Measurements from ENCODE around the gene SETD3.

SETD3 gene

DNA sequence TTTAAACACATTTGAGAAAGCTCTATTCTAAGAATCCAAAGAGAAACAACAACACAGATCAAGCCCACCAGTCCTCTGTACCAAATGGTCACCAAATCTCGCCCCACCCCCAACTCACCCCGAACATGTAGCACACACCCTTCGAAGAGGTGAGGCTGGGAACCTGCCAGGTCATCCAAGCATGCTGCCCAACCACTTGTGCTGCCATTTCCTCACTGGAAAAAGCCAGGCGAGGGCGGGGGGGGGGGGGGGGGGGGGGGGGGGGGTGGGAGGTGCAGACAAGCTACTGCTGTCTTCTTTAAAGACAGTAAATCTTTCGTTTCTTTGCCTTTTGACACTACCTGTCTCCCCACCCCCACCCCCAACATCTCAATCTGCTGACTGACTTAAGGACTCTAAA, 59.9 kb downstream of the SETD3 start:
- H3K27ac ChIP-seq (ENCODE audit: low read length): no peak overlapping the region
- no peak overlapping the region for H3K9ac ChIP-seq (ENCODE audit: low read length)
- 0 out of 2 replicates have a peak, but pooled peaks cover 4% of the 10 kb centered on the region for H3K4me1 ChIP-seq (ENCODE audit: low read length)
- H3K79me2 ChIP-seq (ENCODE audit: low read length): no peaks in the 10 kb centered on the region
- no peak overlapping the region for H3K4me3 ChIP-seq (ENCODE audit: low read length)
- H3K9me3 ChIP-seq (ENCODE audit: insufficient read depth, low read length): no peaks in the 10 kb centered on the region
- no peaks in the 10 kb centered on the region for H3K36me3 ChIP-seq (replicated peaks; ENCODE audit: low read depth, low read length)
- no peaks in the 10 kb centered on the region for H3K27me3 ChIP-seq (ENCODE audit: low read depth, low read length)
- no peak overlapping the region for H2AFZ ChIP-seq (ENCODE audit: low read depth, low read length)
- no peaks in the 10 kb centered on the region for H4K20me1 ChIP-seq (ENCODE audit: insufficient read depth, low read length)
- no peak for TF ChIP-seq EZH2phosphoT487 (IDR thresholded peaks at IDR 0.05; ENCODE audit: low read depth)
- TF ChIP-seq, protein P1, sequence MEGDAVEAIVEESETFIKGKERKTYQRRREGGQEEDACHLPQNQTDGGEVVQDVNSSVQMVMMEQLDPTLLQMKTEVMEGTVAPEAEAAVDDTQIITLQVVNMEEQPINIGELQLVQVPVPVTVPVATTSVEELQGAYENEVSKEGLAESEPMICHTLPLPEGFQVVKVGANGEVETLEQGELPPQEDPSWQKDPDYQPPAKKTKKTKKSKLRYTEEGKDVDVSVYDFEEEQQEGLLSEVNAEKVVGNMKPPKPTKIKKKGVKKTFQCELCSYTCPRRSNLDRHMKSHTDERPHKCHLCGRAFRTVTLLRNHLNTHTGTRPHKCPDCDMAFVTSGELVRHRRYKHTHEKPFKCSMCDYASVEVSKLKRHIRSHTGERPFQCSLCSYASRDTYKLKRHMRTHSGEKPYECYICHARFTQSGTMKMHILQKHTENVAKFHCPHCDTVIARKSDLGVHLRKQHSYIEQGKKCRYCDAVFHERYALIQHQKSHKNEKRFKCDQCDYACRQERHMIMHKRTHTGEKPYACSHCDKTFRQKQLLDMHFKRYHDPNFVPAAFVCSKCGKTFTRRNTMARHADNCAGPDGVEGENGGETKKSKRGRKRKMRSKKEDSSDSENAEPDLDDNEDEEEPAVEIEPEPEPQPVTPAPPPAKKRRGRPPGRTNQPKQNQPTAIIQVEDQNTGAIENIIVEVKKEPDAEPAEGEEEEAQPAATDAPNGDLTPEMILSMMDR (IDR thresholded peaks at IDR 0.05; ENCODE audit: low read depth, low read length): no peak
- no peak overlapping the region for H3K4me2 ChIP-seq (ENCODE audit: low read length)

DNA sequence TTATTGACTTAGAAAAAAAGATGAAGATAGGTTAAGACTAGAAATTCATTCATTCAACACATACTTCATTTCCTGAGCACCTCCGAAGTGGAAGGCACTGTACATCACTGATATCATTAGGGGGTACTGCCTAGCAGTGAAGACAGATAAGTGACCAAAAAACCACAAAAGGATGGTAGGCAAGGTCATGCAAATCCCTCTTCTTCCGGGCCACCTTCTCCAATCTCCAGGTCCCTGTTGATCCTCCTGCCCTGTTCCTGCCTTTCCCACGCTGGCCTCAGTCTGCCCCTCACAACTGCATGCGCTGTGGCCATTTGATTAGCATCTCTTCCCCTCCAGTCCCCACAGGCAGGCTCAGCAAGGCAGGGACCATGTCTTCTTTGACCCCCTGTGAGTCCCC, 60.8 kb downstream of the SETD3 start:
- TF ChIP-seq EZH2phosphoT487 (IDR thresholded peaks at IDR 0.05; ENCODE audit: low read depth): no peak
- TF ChIP-seq, protein P1 (IDR thresholded peaks at IDR 0.05; ENCODE audit: low read depth, low read length): no peak
- 0 out of 2 replicates have a peak, but pooled peaks cover 4% of the 10 kb centered on the region for H3K4me1 ChIP-seq (ENCODE audit: low read length)

DNA sequence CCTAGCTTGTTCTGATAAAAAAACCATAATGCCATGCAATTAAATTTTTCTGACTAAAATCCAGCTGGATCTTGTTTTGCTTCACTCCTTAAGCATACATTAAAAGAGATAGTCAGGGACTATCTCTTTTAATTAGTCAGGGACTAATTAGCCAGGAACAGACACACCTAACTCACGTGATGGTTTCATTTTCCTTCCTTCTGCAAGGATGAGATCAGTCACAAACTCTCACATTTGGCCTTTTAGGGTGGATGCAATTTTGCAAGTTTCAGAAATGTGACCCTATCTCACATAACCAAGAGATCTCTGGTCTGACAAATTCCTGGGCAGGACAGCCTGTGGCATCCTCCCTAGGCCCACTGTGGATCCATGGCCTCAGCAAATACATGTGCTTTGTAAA, 62.4 kb downstream of the SETD3 start:
- H3K4me3 ChIP-seq (ENCODE audit: low read length): no peak overlapping the region
- H3K36me3 ChIP-seq (replicated peaks; ENCODE audit: low read depth, low read length): no peaks in the 10 kb centered on the region
- no peaks in the 10 kb centered on the region for H3K27me3 ChIP-seq (ENCODE audit: low read depth, low read length)
- H3K79me2 ChIP-seq (ENCODE audit: low read length): no peaks in the 10 kb centered on the region
- H3K9me3 ChIP-seq (ENCODE audit: insufficient read depth, low read length): no peaks in the 10 kb centered on the region
- no peak overlapping the region for H2AFZ ChIP-seq (ENCODE audit: low read depth, low read length)
- no peaks in the 10 kb centered on the region for H4K20me1 ChIP-seq (ENCODE audit: insufficient read depth, low read length)
- no peak overlapping the region for H3K4me2 ChIP-seq (ENCODE audit: low read length)
- H3K4me1 ChIP-seq (ENCODE audit: low read length): 0 out of 2 replicates have a peak, but pooled peaks cover 4% of the 10 kb centered on the region
- TF ChIP-seq, protein P1 (IDR thresholded peaks at IDR 0.05; ENCODE audit: low read depth, low read length): no peak
- no peak for TF ChIP-seq EZH2phosphoT487 (IDR thresholded peaks at IDR 0.05; ENCODE audit: low read depth)
- no peak overlapping the region for H3K9ac ChIP-seq (ENCODE audit: low read length)
- H3K27ac ChIP-seq (ENCODE audit: low read length): no peak overlapping the region

More for the DNA sequence above, 60.8 kb downstream of the SETD3 start:
- Histone ChIP-seq H4K20me1 (ENCODE audit: insufficient read depth, low read length) (no peaks in the 10 kb centered on the region), H3K79me2 (ENCODE audit: low read length) (no peaks in the 10 kb centered on the region), H3K27ac (ENCODE audit: low read length) (no peak overlapping the region), H3K9me3 (ENCODE audit: insufficient read depth, low read length) (no peaks in the 10 kb centered on the region), H3K27me3 (ENCODE audit: low read depth, low read length) (no peaks in the 10 kb centered on the region), H3K9ac (ENCODE audit: low read length) (no peak overlapping the region), H3K4me2 (ENCODE audit: low read length) (no peak overlapping the region), H2AFZ (ENCODE audit: low read depth, low read length) (no peak overlapping the region), H3K36me3 (replicated peaks; ENCODE audit: low read depth, low read length) (no peaks in the 10 kb centered on the region), H3K4me3 (ENCODE audit: low read length) (no peak overlapping the region)

DNA sequence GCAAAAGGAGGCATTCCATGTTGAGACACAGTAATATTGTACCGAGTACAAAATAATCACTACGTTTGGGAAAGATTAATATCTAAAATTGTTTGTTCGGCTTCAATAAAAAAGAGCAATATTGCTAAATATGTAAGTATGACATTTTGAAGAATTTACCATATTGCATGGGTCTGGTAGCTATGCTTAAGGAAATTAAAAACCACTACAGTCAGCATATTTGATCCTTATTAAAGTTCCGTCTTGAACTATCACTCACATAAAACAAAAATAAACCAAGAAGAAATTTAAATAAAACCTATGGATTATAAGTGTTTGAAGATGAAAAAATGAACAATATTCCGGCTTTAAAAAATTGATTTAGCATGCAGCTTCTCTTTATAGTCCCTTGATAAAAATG, 63.8 kb downstream of the SETD3 start:
- Histone ChIP-seq H3K27ac (ENCODE audit: low read length) (no peak overlapping the region), H3K4me3 (ENCODE audit: low read length) (no peak overlapping the region), H3K9me3 (ENCODE audit: insufficient read depth, low read length) (no peaks in the 10 kb centered on the region), H2AFZ (ENCODE audit: low read depth, low read length) (no peak overlapping the region), H3K4me1 (ENCODE audit: low read length) (0 out of 2 replicates have a peak, but pooled peaks cover 4% of the 10 kb centered on the region), H3K4me2 (ENCODE audit: low read length) (no peak overlapping the region), H3K9ac (ENCODE audit: low read length) (no peak overlapping the region), H3K27me3 (ENCODE audit: low read depth, low read length) (no peaks in the 10 kb centered on the region), H4K20me1 (ENCODE audit: insufficient read depth, low read length) (no peaks in the 10 kb centered on the region), H3K79me2 (ENCODE audit: low read length) (no peaks in the 10 kb centered on the region), H3K36me3 (replicated peaks; ENCODE audit: low read depth, low read length) (no peaks in the 10 kb centered on the region)
- TF ChIP-seq EZH2phosphoT487 (IDR thresholded peaks at IDR 0.05; ENCODE audit: low read depth): no peak

All from OCI-LY3 (cell line).